WTC11 (cell line): ENCODE measurements around the gene ASIC2. TPM values are rescaled to one million over a fixed set of nuclear protein-coding genes. Genes with fewer than 3 reads are reported as not detected.

Experiments
- ATAC-seq: fragments of 200-7000 bp; cut with Tn5 transposase; 2 replicates; pipeline ENCODE4 v1.10.0; 2021; ENCODE audit warnings: mild to moderate bottlenecking, moderate library complexity
- CTCF ChIA-PET: fragments of 300-600 bp; sonication (Branson Sonifier 250); formaldehyde crosslinking; loops from one replicate; lab custom pipeline; 2021; ENCODE audit warnings: antibody characterized with exemption; lab: Charles Lee
- POLR2A ChIA-PET: fragments of 350-600 bp; sonication (Branson Sonifier 250); formaldehyde crosslinking; loops from one replicate; lab custom pipeline; 2021; ENCODE audit warnings: antibody characterized with exemption; lab: Charles Lee
- DNase-seq: peaks from one replicate; pipeline ENCODE4 v3.0.0; 2021; ENCODE audit warnings: low spot score
- H3K27ac Mint-ChIP-seq: 2 replicates; pipeline ENCODE4 v1.8.0; 2021; ENCODE audit warnings: mixed read lengths
- H3K27me3 Mint-ChIP-seq: 2 replicates; pipeline ENCODE4 v1.8.0; 2021; ENCODE audit warnings: low read depth, mild to moderate bottlenecking, moderate library complexity, mixed read lengths
- H3K36me3 Mint-ChIP-seq: 2 replicates; pipeline ENCODE4 v1.8.0; 2021; ENCODE audit warnings: mixed read lengths
- H3K4me1 Mint-ChIP-seq: 2 replicates; pipeline ENCODE4 v1.8.0; 2022; ENCODE audit warnings: mixed read lengths
- H3K4me3 Mint-ChIP-seq: 2 replicates; pipeline ENCODE4 v1.8.0; 2021; ENCODE audit warnings: mild to moderate bottlenecking, moderate library complexity, mixed read lengths
- H3K9me3 Mint-ChIP-seq: 2 replicates; pipeline ENCODE4 v1.8.0; 2021; ENCODE audit warnings: mixed read lengths
- AFF4 ChIP-seq: sonication (generic); formaldehyde crosslinking; IDR thresholded peaks from 2 replicates; pipeline ENCODE4 v1.8.1; 2023; ENCODE audit warnings: mild to moderate bottlenecking, missing genetic modification reagents, borderline replicate concordance
- ESRRA ChIP-seq: sonication (generic); formaldehyde crosslinking; IDR thresholded peaks from 2 replicates; pipeline ENCODE4 v1.8.1; 2022; ENCODE audit warnings: mild to moderate bottlenecking, missing genetic modification reagents, borderline replicate concordance
- JUN ChIP-seq: sonication (generic); formaldehyde crosslinking; IDR thresholded peaks from 2 replicates; pipeline ENCODE4 v1.8.0; 2023; ENCODE audit warnings: mild to moderate bottlenecking, missing genetic modification reagents
- NR1H2 ChIP-seq: sonication (generic); formaldehyde crosslinking; IDR thresholded peaks from 2 replicates; pipeline ENCODE4 v1.9.0; 2021; ENCODE audit warnings: mild to moderate bottlenecking, moderate library complexity, missing genetic modification reagents
- RORB ChIP-seq: fragments of 250-450 bp; sonication (Bioruptor Pico); IDR thresholded peaks from 2 replicates; pipeline ENCODE4 v1.9.0; 2021; ENCODE audit warnings: mild to moderate bottlenecking
- SOX15 ChIP-seq: fragments of 250-450 bp; sonication (Bioruptor Pico); IDR thresholded peaks from 2 replicates; pipeline ENCODE4 v1.9.0; 2021; ENCODE audit warnings: mild to moderate bottlenecking
- TEAD1 ChIP-seq: sonication (generic); formaldehyde crosslinking; IDR thresholded peaks from 2 replicates; pipeline ENCODE4 v1.8.0; 2022; ENCODE audit warnings: mild to moderate bottlenecking, missing genetic modification reagents
- ZBTB21 ChIP-seq: sonication (generic); formaldehyde crosslinking; IDR thresholded peaks from 2 replicates; pipeline ENCODE4 v1.8.1; 2023; ENCODE audit warnings: mild to moderate bottlenecking, missing genetic modification reagents, borderline replicate concordance
- total RNA-seq: library from RNA; stranded (reverse); gene quantifications from 3 replicates; pipeline ENCODE4 v1.2.3, GENCODE V29; 2021
- TF ChIP-seq, protein P1 (sequence below): sonication (generic); formaldehyde crosslinking; IDR thresholded peaks from 2 replicates; pipeline ENCODE4 v1.8.1; 2022; ENCODE audit warnings: low read depth, missing genetic modification reagents, borderline replicate concordance
- TF ChIP-seq, protein P2 (sequence below): sonication (generic); formaldehyde crosslinking; IDR thresholded peaks from 2 replicates; pipeline ENCODE4 v1.8.0; 2022; ENCODE audit warnings: mild to moderate bottlenecking, missing genetic modification reagents

The ASIC2 gene
- total RNA-seq, 1 experiment from 2014 or later = 2.7 TPM

DNA sequence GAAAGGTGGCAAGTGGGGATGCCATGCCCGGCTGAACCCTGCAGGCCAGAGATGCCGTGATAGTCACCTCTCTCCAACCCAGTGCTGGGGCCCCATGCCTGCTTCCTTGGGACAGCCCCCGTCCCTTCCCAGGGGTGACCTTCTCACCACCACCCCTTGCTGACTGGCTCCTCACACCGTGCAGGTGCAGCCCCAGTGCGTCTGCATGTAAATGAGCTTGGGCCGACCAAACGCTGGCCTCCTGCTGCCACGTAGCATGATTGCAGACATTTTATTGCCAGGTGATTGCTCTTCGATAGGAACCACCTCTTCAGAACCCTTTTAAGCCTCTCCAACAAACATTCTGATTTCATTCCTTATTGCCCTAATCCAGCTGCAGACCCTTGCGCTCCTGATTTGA is 32.5 kb downstream of the ASIC2 start:
- CTCF ChIA-PET = interaction anchor here (0.5 to 1.5 kb wide), 8 partner anchors 11 to 222 kb away, joined by 3 to 6 read pairs (median 3); no protein-coding TSS in a partner anchor
- ATAC-seq = peak; percentile 73
- no peak overlapping the region for H3K27ac Mint-ChIP-seq

GRCh38 chr17:33258296-33258695 is 34.8 kb downstream of the ASIC2 start:
- H3K4me3 Mint-ChIP-seq = no peak overlapping the region
- no peak for ATAC-seq
- DNase-seq = no peak
- H3K27ac Mint-ChIP-seq = no peak overlapping the region
- POLR2A ChIA-PET = no interaction called here
- no peaks in the 10 kb centered on the region for H3K9me3 Mint-ChIP-seq
- H3K27me3 Mint-ChIP-seq = peaks cover 3% of the 10 kb centered on the region
- H3K4me1 Mint-ChIP-seq = peaks cover 22% of the 10 kb centered on the region
- TF ChIP-seq ZBTB21 (CRISPR knock-in tag) (no peak), JUN (CRISPR knock-in tag) (no peak), NR1H2 (CRISPR knock-in tag) (no peak), ESRRA (no peak)
- TF ChIP-seq, protein P1, sequence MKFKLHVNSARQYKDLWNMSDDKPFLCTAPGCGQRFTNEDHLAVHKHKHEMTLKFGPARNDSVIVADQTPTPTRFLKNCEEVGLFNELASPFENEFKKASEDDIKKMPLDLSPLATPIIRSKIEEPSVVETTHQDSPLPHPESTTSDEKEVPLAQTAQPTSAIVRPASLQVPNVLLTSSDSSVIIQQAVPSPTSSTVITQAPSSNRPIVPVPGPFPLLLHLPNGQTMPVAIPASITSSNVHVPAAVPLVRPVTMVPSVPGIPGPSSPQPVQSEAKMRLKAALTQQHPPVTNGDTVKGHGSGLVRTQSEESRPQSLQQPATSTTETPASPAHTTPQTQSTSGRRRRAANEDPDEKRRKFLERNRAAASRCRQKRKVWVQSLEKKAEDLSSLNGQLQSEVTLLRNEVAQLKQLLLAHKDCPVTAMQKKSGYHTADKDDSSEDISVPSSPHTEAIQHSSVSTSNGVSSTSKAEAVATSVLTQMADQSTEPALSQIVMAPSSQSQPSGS (CRISPR knock-in tag) = no peak
- H3K36me3 Mint-ChIP-seq = no peaks in the 10 kb centered on the region
- CTCF ChIA-PET = no interaction called here

More for the DNA sequence above, 32.5 kb downstream of the ASIC2 start:
- peak; percentile 33 for DNase-seq
- no peak overlapping the region for H3K4me3 Mint-ChIP-seq
- POLR2A ChIA-PET = interaction anchor here (0.5 kb wide), 1 partner anchor 52 kb away, joined by 3 read pairs; no protein-coding TSS in a partner anchor
- no peaks in the 10 kb centered on the region; the same call in 1 of the 2 replicates for H3K27me3 Mint-ChIP-seq
- no peaks in the 10 kb centered on the region for H3K36me3 Mint-ChIP-seq
- H3K4me1 Mint-ChIP-seq = peaks cover 22% of the 10 kb centered on the region
- no peaks in the 10 kb centered on the region for H3K9me3 Mint-ChIP-seq
- no peak for TF ChIP-seq RORB (CRISPR knock-in tag)
- TF ChIP-seq, all 79 proteins: peak for 0

DNA sequence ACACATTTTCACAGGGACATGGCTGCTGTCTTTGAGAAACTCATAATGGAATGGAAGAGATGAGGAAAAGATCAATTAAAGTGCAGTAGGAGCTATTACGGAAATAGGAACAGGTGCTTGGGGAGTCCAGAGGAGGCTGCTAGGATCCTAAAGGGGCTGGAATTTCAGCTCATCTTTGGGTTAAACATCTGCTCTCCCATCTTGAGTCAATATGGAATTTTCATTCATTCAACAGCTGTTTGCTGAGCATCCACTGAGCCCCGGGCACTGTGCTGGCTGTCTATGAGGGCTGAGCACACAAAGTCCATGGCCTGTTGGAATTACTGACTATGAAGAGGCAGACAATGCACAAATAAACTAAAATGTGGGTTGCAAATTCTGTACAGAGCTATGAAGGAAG is 47.9 kb downstream of the ASIC2 start:
- Mint-ChIP-seq H3K27ac (no peak overlapping the region), H3K4me1 (no peaks in the 10 kb centered on the region), H3K36me3 (no peaks in the 10 kb centered on the region), H3K9me3 (peaks cover 7% of the 10 kb centered on the region; the same call in 1 of the 2 replicates), H3K4me3 (no peak overlapping the region), H3K27me3 (no peaks in the 10 kb centered on the region; the same call in 1 of the 2 replicates)
- TF ChIP-seq TEAD1 (CRISPR knock-in tag) = no peak
- TF ChIP-seq, protein P2, sequence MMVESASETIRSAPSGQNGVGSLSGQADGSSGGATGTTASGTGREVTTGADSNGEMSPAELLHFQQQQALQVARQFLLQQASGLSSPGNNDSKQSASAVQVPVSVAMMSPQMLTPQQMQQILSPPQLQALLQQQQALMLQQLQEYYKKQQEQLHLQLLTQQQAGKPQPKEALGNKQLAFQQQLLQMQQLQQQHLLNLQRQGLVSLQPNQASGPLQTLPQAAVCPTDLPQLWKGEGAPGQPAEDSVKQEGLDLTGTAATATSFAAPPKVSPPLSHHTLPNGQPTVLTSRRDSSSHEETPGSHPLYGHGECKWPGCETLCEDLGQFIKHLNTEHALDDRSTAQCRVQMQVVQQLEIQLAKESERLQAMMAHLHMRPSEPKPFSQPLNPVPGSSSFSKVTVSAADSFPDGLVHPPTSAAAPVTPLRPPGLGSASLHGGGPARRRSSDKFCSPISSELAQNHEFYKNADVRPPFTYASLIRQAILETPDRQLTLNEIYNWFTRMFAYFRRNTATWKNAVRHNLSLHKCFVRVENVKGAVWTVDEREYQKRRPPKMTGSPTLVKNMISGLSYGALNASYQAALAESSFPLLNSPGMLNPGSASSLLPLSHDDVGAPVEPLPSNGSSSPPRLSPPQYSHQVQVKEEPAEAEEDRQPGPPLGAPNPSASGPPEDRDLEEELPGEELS (CRISPR knock-in tag) = no peak
- TF ChIP-seq SOX15 (CRISPR knock-in tag) = no peak
- ATAC-seq (no peak), DNase-seq (no peak)
- ChIA-PET CTCF (no interaction called here), POLR2A (no interaction called here)

DNA sequence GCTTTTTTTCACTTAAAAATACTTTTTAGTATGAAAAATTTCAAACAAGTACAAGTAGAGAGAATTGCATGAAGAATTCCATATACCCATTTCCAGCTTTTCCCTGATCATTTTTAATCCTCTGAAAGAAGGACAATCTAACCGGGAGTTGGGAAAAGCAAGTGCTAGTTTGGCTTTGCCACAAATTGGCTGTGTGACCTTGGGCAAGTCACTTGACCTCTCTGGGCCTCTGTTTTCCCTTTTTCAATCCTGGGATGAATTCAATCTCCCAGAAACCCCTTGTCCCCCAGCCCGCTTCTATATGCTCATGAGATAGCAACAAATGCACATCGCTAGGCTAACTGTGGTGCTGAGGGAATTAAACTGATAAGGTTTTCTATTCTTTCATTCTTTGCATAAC is 49.4 kb downstream of the ASIC2 start:
- DNase-seq = no peak
- ChIA-PET POLR2A (no interaction called here), CTCF (no interaction called here)
- no peak overlapping the region for H3K4me3 Mint-ChIP-seq
- H3K4me1 Mint-ChIP-seq = no peaks in the 10 kb centered on the region
- H3K9me3 Mint-ChIP-seq = peaks cover 4% of the 10 kb centered on the region; the same call in 1 of the 2 replicates
- no peaks in the 10 kb centered on the region; the same call in 1 of the 2 replicates for H3K27me3 Mint-ChIP-seq
- H3K36me3 Mint-ChIP-seq = no peaks in the 10 kb centered on the region
- no peak for ATAC-seq
- no peak overlapping the region for H3K27ac Mint-ChIP-seq
- TF ChIP-seq AFF4 = no peak
